ENCODE data around the gene FRZB.

- TF ChIP-seq CTCF (IDR thresholded peaks at IDR 0.05): no peak
- TF ChIP-seq POLR2A (IDR thresholded peaks at IDR 0.05): no peak
Observed at GRCh38 chr2:182810087-182810486, 56.4 kb downstream of the FRZB start.

Measured in esophagus squamous epithelium (tissue), 4 donors.